HG03439 (cell line): ENCODE measurements around the gene DGKG.

Experiments used
- ATAC-seq: cut with Tn5 transposase; IDR thresholded peaks from one replicate; pipeline ENCODE4 v1.9.1; 2021; ENCODE audit warnings: mild to moderate bottlenecking, moderate library complexity; ENCODE audit not compliant: unreplicated experiment

The DGKG gene

DNA sequence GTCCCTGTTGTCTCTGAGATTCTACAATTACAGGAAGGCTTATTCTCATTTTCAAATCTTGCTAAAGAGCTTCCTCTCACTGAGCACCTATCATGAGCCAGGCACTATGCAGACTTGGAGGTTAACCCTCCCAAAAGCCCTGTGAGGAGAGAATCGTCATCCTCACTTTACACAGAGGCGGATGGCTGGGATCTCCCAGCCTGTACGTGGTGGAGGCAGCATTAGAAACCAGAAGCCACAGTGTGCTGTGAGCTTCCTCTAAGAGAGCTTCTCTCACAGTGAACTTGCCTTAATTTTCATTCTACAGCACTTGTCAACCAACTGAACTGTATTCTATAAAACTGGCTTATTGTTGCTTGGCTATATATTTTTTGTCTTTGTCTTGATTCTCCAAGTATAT is 6.1 kb upstream of the DGKG start:
- ATAC-seq: no peak

DNA sequence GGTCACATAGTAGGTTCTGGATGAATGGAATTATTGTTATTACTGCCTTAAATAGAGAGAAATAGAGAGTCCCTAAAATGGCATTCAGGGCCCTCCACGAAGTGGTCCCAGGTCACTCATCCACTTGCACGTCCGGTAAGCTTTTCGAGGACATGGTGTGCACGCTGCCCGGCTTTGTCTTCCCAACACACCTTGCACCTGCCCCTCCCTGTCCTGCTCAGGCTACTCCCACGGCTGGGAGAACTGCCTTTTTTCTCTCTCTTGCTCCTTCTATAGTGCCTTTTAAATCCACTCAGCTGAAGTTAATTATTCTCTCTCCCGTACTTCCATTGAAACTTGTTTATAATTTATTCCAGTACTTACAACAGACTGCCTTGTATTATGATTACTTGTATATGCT is 5.6 kb upstream of the DGKG start:
- ATAC-seq: no peak

DNA sequence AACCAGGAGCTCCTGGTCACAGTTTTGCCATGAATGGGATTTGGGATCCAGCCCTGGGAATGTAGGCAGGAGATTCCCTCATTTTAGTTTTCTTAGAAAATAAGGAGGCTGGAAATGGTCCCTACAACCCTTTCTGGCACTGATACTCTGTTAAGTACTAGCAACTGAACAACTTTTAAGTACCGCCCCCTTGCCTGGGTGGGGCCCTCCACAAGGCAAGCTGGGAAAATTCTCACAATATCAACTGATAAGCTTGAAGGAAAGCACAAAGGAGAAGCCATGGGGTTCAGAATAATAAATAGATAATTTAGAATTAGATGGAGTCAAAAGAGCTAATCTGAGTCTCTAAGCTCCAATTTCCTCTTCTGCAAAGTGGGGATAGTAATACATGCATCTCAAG is 4.2 kb upstream of the DGKG start:
- no peak for ATAC-seq

DNA sequence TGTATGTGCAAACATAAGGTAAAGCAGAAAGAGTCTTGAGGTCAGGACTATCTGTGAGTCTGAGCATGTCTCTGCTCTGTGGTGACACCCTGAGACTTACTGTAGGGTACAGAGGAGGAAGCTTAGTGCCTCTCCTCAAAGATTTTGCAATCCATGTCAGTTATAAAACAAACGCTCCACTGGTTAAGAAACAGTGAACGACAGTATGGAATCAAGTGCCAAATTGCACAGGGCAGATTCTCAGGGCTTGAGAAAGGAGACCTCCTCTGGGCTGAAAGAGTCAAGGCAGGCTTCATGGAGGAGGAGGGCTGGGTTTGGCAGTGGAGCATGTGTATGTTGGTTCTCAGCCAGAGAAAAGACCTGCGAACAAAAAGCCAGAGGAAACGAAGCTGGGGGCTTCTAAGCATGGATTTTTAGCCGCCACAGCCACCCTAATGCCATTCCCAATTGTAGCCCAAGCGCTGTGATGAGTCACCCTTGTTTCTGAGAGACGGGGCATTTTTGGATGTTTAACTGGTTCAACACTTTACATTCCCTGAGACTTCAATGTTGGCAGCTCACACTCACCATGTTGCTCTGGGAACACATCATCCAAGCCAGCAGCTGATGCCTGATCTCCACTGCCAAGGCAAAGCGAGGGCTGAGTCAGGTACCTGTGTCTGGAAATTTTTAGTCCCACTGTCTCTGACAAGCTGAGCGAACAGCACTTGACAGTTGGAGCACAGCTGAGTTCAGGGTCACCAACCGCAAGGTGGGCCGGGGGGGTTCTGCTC is 3.4 kb upstream of the DGKG start:
- ATAC-seq: no peak

DNA sequence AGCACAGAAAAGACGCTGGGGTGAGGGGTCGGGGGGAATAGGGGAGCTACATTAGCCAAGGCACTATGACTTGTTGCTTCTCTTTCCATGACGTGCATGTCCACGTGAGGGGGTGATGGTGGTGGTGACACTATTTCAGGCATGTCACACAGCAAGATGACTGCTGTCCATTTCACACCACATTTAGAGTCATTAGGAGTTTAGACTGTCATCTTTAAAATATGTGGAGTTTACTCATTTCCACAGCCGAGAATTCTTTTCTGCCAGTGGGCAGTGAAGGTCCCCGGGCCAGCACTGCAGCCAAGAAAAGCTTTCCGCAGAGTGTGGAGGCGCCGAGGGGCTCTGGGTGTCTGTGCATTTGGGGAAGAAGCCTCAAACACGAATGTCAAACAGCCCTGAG is 954 bp upstream of the DGKG start:
- no peak for ATAC-seq

DNA sequence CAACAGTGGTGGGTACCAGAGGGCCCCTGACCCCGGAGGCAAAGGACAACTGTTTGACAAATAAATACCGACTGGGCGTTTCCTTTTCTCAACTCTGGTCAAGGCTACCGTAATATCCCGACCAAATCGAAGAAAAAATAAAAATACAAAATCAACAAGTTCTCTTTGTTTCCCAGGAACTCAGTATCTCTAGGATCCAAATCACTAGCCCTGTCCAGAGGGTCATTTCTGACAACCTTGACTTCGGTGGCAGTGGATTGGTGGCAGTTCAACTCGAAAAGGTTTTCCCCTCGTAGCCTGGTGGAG is 456 bp upstream of the DGKG start:
- no peak for ATAC-seq

DNA sequence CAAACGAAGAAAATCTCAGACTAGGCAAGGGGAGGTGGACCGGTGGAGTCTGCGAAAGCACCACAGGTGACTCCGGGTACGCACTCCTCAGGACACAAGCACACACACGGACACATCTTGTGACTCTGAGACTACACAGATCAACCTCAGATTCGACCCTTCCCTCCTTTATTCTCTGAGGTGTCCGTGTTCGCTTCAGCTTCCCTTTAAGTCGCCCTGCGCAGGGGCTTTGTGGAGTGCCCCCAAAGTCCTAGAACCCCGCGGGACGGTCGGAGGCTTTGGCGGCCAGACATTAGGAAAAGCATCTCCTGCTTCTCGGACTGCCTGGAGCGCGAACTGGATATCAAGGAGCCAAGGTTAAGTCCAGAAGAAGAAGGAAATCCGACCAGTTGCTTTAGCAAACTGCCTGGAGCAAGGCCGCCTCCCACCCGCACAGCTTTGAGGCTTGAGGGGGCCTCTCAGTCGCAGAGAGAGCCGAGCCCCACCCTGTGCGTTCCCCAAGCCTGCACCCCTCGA is 730 bp downstream of the DGKG start:
- no peak for ATAC-seq

DNA sequence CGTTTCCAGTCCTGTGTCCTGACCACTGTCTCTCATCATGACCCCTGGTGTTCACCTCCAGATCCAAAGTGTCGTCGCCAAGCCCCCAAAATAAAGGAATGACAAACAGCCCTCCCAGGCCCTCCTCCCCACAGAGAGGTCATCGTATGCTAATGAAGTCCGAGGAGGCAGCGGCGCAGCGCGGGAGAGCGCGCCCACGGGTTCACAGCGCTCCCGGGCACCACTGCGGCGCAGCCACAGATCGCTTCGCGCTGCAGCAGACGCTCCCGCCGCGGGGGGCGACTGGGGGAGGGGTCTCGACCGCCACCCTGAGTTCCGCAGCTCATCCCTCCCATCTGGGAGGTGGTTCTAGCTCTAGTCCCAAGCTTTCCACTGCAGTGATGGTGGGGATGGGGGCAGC is 1.3 kb downstream of the DGKG start:
- ATAC-seq: no peak

DNA sequence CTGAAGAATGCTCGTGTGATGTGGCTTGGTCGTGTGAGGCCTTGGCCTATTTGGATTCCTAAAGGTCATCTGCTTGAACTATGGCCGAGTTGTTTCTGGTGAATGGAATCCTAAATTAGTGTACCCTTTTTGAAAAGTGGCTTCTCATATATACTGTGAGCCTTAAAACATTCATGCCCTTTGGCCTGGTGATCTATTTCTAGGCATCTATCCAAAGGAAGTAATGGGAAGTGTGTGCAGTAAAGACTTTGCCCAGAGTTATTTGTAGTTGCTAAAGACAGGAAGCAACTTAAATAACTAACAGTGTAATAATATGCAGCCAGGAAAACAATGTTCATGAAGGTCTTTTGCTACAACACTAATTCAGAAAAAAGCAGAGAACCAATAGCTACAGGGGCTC is 3.0 kb downstream of the DGKG start:
- no peak for ATAC-seq

DNA sequence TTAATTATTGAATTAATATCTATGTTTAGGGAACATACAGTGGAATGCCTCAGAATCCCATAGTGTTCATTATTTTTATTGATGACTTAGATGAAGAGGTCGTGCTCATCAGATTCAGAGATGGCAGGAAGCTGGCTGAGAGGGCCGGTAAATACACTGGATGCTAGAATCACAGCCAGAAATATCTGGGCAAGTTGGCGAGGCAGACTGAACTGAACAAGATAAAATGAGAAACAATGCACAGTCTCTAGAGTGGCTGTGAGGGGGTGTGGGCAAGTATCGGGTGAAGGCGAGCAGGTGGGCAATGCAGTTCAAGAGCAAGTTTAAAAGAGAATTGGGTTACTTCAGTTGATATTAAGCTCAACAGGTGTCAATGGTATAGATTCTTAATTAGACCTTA is 5.9 kb downstream of the DGKG start:
- ATAC-seq: no peak

DNA sequence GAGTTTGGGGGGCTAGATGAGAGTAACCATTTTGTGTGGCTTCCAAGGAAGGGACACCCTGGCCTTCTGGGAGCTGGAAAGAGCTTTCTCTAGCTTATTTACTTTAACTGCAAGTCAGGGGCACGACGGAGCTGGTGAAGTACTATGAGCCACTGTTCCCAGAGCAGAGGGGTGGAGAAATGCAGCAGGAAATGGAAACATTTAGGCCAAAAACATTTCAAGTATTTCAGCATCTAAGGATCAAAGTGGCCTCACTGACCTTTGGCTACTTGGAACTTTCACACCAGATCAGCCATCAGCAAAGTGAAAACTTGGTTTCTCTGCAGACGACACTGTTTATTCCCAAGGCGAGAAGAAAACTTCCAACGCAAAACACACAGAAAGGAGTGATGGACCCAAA is 7.9 kb downstream of the DGKG start:
- ATAC-seq: no peak

DNA sequence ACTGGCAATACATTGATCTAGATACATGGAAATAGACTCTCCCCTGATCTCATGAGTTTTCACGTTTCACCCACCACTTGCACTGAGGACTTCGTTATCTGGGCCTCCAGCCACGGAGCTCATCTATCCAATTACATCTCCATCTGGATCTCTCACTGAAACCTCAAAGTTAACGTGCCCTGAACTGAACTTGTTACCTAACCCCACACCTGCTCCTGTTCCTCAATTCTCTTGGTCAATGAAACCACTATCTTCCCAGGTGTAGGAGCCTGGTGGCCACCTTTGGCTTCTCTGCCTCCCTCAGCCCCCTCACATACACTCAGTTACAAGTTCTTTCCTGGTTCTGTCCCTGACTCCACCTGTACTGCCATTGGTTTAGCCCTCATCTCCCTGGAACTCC is 9.7 kb downstream of the DGKG start:
- ATAC-seq: no peak

DNA sequence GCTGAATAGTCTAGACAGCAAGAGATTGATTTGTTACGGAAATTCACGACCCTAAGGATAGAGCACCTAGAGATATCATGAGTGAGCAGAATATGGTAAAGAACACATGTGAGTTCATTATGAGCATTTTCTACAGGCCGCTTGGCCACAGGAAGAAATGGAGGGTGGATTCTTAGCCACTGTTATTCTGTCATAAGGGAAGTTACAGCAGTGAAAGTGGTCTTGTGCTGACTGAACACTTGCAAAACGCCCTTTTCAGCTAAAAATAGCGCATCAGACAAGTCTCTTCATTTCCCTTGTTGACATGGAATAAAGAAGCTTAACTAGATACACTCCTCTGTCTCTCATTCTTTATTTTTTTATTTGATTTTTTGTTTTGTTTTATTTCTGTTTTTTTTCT is 19.8 kb downstream of the DGKG start:
- no peak for ATAC-seq

DNA sequence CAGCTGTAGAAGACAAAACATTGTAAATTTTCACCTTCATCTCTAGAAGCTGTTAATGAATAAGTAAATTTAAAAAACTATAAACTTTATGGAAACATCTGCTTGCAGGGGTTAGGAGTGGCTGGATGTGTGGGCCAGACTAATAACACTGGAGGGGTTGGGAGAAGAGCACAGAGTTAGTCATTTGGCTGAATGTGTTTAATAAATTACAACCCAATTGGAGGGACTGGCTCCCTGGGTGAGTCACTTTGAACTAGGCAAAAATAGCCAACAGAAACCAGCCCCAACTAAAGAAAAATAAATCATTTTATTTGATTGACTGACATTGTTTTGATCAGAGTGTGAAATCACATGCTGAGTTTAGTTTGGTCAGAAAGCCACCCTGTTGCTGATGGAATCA is 21.8 kb downstream of the DGKG start:
- ATAC-seq: no peak

DNA sequence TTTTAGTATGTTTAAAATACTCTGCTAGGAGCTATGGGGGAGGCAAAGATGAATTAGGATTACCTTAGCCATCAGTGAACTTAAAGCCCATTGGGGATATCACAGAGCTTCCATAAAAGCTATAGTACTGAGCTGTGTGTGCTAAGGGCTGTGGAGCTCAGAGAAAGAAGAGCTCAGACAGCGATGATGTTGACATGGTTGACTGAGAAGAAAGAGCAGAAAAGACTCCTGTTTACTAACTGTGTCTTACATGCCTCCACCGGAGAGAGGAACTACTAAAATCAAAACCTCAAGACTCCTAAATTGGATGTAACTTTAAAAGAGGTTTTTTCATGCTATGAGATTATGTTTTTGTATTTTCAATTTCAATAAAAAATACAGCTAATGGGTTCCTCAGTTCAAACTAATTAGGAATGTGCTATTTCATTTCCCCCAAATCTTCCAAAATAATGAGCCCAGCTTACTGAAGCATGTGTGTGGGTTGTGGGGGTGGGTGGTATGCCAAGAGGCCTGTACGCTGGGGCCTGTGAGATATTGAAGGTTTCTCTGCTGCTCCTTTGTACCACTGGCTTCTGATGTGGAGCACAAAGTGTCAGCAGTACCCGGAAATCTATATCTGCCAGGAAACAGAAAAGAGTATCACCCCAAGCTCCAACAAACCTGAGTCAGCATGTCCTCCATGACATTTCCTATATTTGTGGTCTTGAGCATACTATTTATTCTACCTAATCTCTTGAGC is 22.7 kb downstream of the DGKG start:
- ATAC-seq: no peak

DNA sequence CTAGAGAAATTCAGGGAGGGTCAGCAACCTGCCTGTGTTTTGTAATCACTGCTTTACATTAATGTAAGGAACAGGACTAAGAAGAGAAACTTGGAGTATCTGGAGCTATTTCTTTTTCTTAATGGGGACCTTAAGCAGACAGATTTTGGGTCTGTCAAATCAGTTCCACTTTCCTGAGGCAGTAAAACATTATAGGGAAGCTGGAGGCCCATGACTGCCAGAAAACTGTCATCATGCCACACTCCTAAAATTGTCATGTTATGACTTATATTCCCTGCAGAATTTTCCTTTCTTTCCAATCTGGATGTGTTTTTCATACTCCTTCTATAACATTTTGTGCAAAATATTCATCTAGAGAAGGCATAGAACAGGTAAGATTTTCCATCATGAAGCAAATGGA is 28.8 kb downstream of the DGKG start:
- ATAC-seq: no peak

DNA sequence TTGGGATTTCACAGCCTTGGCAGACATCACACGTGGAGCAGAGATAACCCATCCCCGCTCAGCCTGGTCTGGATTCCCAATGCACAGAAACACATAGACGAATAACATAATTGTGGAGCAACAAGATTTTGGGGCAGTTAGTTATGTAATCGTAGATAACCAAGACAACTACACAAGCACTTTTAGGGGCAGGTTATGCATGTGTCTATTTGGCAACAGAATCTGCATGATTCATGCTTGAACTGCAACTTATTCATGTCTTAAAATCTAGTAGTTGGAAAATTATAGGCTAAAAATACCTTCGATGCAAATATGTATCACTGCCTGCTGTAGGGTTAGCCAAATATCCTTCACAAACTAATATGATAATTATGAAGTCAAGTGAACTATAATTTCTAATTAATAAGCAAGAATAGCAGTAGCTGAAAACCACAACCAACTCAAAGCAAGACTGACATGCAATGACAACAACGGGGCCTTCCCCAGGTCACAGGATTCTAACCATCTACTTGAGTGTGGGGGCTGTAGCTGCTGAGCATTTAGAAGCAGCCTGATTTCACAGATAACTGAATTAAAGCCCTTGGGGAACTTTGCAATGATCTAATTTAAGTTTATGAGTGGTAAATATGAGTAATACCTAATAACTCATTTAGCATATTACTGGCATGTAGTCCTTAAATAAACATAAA is 31.1 kb downstream of the DGKG start:
- no peak for ATAC-seq

DNA sequence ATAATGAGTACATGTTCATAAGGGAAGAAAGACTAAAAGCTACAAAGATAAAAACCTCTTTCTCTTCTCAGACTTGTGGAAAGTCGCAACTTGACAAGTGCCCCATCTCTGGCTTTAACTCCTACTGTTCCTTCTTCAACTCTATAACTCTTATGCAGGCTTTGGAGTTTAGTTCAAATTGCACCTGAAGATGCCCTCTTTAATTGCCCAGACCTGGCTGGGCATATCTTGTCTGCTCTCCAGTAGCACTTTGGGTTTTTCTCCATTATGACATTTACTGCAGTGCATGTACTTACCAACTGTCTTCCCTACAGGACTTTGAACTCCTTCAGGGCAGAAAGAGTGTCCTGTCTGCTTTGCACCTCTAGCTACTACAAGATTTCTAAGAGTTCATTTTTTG is 32.4 kb downstream of the DGKG start:
- no peak for ATAC-seq

DNA sequence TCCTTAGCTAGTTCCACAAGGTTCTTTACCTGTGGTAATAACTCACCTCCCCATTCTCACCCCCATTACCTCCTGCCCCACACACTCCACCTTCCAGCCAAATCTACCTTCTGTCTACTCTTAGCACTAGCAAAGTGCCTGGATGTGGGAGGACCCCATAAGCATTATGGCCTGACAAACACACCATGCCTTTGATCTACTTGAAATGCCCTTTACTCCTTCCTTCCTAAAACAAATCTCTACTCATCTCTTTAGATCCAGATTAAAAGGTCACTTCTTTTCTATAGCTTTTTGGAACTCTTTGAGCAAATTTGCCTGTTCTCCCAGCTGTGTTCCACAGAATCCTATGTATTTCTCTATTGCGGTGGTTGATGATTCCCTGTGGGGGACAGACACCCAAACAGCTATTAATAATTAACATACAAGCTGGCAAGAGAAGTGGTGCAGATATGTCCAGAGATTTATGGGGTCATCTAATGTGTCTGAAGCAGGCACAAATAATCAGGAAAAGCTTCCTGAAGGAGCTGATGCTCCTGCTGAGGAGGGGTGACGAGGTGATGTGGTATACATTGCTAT is 34.0 kb downstream of the DGKG start:
- ATAC-seq: no peak

DNA sequence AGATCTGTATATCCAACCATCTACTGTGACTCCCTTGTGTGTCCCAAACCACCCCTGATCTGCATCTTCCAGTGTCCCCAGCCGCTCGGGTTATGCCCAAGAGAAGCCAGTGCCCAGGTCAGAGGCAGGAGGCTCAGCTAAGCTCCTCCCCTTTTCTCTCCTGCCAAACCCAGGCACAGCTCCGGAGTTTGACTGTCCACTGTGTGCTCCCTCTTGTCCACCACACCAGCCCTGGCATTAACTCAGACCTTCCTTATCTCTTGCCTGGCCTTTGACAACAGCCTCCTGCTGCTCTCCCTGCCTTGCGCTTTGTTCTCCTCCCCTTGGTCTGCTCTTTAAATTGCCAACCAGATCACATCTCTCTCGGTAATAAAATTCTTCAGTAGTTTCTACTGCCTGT is 39.3 kb downstream of the DGKG start:
- ATAC-seq: no peak

DNA sequence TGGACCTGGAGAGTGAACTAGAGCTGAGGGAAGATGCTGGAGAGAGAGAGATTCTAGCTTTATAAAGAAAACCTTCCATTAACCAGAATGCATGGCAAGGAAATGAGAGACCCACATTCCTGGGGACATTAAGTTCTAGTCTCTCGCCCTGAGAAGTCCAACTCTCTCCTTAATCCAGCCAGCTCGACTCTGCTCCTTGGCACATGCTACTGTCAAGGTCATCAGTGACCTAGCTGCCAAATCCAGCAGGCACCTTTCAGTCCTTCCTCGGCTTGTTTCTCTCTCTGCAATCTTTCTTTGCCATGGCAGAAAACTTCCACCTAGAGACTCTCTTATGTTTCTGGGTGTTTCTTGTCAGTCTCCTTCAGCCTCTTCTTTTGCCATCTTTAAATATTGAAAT is 40.3 kb downstream of the DGKG start:
- no peak for ATAC-seq
